Sigmoid colon (tissue), 4 donors: Measurements from ENCODE around the gene PAK1.

ENCODE experiments used
- EP300 ChIP-seq, 4 donors: sonication (generic); formaldehyde crosslinking; IDR thresholded peaks; one replicate each; pipeline ENCODE4 v1.6.1; 2017; ENCODE audit warnings: antibody characterized with exemption in 4 of 4
- POLR2A ChIP-seq, 2 donors: fragments of 450-650 bp; IDR thresholded peaks; one replicate each; pipeline ENCODE4 v1.6.1; 2016; ENCODE audit warnings: antibody characterized with exemption in 2 of 2, mild to moderate bottlenecking in 2 of 2, moderate library complexity in 2 of 2
- POLR2AphosphoS5 ChIP-seq, 4 donors: sonication (generic); formaldehyde crosslinking; IDR thresholded peaks; one replicate each; pipeline ENCODE4 v1.6.1; 2017; ENCODE audit warnings: antibody characterized with exemption in 4 of 4
- TF ChIP-seq, protein P1 (sequence below), 4 experiments: fragments of 450-650 bp in 3 of 4; fragments of 200-600 bp in 1 of 4; IDR thresholded peaks; one replicate each; pipeline ENCODE4 v1.5.1; 2016 to 2019; ENCODE audit warnings: antibody characterized with exemption in 4 of 4, mild to moderate bottlenecking in 3 of 4, moderate library complexity in 2 of 4

DNA sequence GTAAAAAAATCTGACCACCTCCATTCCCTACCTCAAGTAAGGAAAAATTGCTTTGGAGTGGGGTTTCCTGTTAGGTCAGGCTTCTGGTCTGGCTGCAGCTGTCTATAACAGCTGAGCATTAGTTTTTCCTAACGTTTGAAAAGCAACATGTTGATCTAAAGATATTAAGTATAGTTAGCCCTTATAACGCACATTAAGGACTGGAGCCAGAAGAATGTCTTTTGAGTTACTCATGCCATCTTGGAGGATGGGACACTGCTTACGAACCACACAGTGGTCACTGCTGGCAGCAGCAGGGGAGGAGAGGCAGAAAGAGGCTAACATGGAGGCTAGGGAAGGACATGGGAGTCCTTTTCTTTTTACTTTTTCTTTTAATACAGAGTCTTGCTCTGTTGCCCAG, 128.3 kb downstream of the PAK1 start:
- TF ChIP-seq POLR2A (IDR thresholded peaks at IDR 0.05), result no peak
- TF ChIP-seq, protein P1, sequence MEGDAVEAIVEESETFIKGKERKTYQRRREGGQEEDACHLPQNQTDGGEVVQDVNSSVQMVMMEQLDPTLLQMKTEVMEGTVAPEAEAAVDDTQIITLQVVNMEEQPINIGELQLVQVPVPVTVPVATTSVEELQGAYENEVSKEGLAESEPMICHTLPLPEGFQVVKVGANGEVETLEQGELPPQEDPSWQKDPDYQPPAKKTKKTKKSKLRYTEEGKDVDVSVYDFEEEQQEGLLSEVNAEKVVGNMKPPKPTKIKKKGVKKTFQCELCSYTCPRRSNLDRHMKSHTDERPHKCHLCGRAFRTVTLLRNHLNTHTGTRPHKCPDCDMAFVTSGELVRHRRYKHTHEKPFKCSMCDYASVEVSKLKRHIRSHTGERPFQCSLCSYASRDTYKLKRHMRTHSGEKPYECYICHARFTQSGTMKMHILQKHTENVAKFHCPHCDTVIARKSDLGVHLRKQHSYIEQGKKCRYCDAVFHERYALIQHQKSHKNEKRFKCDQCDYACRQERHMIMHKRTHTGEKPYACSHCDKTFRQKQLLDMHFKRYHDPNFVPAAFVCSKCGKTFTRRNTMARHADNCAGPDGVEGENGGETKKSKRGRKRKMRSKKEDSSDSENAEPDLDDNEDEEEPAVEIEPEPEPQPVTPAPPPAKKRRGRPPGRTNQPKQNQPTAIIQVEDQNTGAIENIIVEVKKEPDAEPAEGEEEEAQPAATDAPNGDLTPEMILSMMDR (IDR thresholded peaks at IDR 0.05), result no peak
- no peak for TF ChIP-seq POLR2AphosphoS5 (IDR thresholded peaks at IDR 0.05)
- TF ChIP-seq EP300 (IDR thresholded peaks at IDR 0.05), result no peak
